Panc1 (cell line): ENCODE results near the gene GGTLC3. TPM values are rescaled to one million over a fixed set of nuclear protein-coding genes. Genes with fewer than 3 reads are reported as not detected.
"Not testable (repeated sequence)": the region's sequence is repeated elsewhere in the genome, so short reads cannot be mapped to it uniquely, and the experiment has no call there.

ENCODE experiments used
- ATAC-seq: fragments of 200-7000 bp; cut with Tn5 transposase; 2 replicates; pipeline ENCODE4 v1.9.1; 2020; ENCODE audit warnings: mild to moderate bottlenecking, moderate library complexity
- BruUV-seq: library from RNA; stranded (reverse); fragments of 400-500 nt; replicated peaks from 2 replicates; lab custom pipeline; 2021; lab: Mats Ljungman, UMichigan
- CTCF ChIA-PET: fragments of 300-600 bp; sonication (Branson Sonifier 250); formaldehyde crosslinking; loops from one replicate; lab custom pipeline; 2022; ENCODE audit warnings: antibody characterized with exemption; lab: Charles Lee
- POLR2A ChIA-PET: fragments of 300-600 bp; sonication (Branson Sonifier 250); formaldehyde crosslinking; loops from one replicate; lab custom pipeline; 2022; ENCODE audit warnings: antibody characterized with exemption; lab: Charles Lee
- DNase-seq: peaks from one replicate; pipeline ENCODE4 v3.0.0-alpha.2; 2010; ENCODE audit warnings: low read depth, low spot score
- H3K27ac ChIP-seq: 2 replicates; pipeline ENCODE4 v1.5.1; 2011; ENCODE audit warnings: mild to moderate bottlenecking, low read length, inconsistent platforms
- H3K27me3 ChIP-seq: fragments of 200-500 bp; sonication (Bioruptor generic); 2 replicates; pipeline ENCODE4 v1.6.0; 2014; ENCODE audit warnings: low read length, inconsistent platforms; ENCODE audit not compliant: control insufficient read depth, insufficient read depth
- H3K36me3 ChIP-seq: fragments of 200-500 bp; sonication (Bioruptor generic); 2 replicates; pipeline ENCODE4 v1.5.1; 2014; ENCODE audit warnings: inconsistent platforms, mild to moderate bottlenecking, low read length, moderate library complexity; ENCODE audit not compliant: control insufficient read depth, insufficient read depth
- H3K4me1 ChIP-seq: 2 replicates; pipeline ENCODE4 v1.5.1; 2011; ENCODE audit warnings: inconsistent platforms, mild to moderate bottlenecking, low read length, moderate library complexity; ENCODE audit not compliant: control insufficient read depth, insufficient read depth
- H3K4me3 ChIP-seq, 2 experiments: 2 replicates each; pipeline ENCODE4 v1.5.1; 2011 to 2012; ENCODE audit warnings: low read depth in 2 of 2, low read length in 2 of 2, mild to moderate bottlenecking in 2 of 2, inconsistent platforms in 1 of 2, moderate library complexity in 1 of 2
- H3K9me3 ChIP-seq: fragments of 200-500 bp; sonication (Bioruptor generic); 2 replicates; pipeline ENCODE4 v1.5.1; 2014; ENCODE audit warnings: low read depth, mild to moderate bottlenecking, inconsistent platforms, low read length, moderate library complexity; ENCODE audit not compliant: control insufficient read depth, insufficient read depth
- in situ Hi-C: cut with HindIII; loops from 2 replicates; pipeline ENCODE4 v1.10.0; 2016; ENCODE audit warnings: low sequenced_read_pairs, low pct_unique_long_range_greater_than_20kb
- intact Hi-C: fragments of 100-400 bp; cut with micrococcal nuclease; formaldehyde crosslinking; loops from one replicate; pipeline ENCODE4 v1.10.0; 2022; ENCODE audit not compliant: unreplicated experiment
- total RNA-seq: library from RNA; stranded (reverse); gene quantifications from one replicate; pipeline ENCODE4 v1.2.1, GENCODE V29; 2021; ENCODE audit not compliant: unreplicated experiment

The GGTLC3 gene
- total RNA-seq, 1 experiment from 2014 or later: not detected

DNA sequence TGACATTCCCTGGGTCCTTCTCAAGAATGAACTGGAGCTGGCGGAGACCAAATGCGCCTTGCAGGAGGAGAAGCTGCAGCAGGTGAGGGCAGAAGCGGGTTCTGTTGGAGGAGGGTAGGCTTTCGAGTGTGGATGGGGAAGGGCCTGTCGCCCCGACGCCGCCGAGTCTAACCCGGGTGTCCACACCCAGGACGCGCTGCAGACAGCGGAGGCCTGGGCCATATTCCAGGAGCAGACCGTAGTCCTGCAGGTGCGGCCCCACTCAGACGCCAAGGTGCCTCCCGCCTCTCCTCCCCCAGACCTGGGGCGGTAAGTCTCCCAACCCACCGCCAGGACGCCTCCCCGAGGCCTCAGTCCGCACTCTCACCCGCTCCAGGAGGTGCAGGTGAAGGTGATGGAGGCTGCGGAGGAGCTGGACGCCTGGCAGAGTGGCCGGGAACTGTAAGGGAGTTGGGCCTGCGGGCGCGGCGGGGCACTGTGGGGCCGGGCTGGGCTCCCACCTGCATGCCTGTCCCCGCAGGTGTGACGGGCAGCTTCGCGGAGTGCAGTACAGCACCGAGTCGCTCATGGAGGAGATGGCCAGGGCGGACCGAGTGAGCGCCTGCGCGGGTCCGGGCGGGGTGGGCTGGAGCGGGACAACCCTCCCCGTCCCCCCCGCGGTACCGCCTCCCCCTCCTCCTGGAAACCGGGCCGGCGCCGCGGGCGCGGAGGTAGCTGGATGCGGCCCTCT lies 11.6 kb upstream of the GGTLC3 start:
- H3K27me3 ChIP-seq, H3K4me1 ChIP-seq, BruUV-seq, H3K27ac ChIP-seq, H3K9me3 ChIP-seq, CTCF ChIA-PET, H3K36me3 ChIP-seq, in situ Hi-C loops, POLR2A ChIA-PET, intact Hi-C loops, DNase-seq, H3K4me3 ChIP-seq: not testable (repeated sequence)
- ATAC-seq: peak; percentile 57

DNA sequence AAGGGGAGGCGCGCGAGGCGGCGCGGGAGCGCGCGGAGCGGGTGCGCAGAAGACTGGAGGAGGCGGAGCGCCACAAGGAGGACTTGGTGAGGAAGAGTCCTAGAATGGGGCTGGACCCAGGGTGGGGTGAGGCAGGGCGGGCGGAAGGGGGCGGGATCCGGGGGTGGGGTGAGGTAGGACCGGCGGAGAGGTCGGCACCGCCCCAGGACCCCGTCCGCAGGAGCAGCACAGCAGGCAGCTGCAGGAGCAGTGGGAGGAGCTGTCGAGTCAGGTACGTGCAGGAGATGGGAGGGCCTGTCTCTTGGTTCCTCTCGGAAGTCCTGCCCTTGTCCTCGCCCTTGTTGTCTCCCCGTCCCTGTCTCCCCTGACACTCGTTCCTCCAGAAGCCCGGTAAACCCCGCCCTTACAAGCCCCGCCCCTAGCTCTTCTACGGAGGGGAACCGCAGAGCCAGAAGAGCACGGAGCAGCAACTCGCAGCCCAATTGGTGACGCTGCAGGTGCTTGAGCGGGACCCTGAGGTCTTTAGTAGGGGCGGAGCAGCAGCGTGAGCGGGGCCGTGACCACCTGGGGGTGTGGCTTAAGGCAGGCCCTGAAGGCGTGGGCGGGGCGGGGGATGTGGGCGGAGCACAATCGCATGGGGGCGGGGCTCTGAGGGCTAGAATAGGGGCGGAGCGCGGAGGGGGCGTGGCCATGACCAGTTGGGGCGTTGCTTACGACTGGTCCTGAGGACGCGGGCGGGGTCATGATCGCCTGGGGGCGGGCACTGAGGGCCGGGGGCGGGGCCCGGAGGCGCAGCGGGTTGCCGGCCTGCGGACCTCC lies 10.8 kb upstream of the GGTLC3 start:
- CTCF ChIA-PET, intact Hi-C loops, H3K4me3 ChIP-seq, H3K9me3 ChIP-seq, H3K4me1 ChIP-seq, BruUV-seq, H3K27ac ChIP-seq, POLR2A ChIA-PET, H3K27me3 ChIP-seq, DNase-seq, in situ Hi-C loops, H3K36me3 ChIP-seq: not testable (repeated sequence)
- peak; percentile 92 for ATAC-seq

DNA sequence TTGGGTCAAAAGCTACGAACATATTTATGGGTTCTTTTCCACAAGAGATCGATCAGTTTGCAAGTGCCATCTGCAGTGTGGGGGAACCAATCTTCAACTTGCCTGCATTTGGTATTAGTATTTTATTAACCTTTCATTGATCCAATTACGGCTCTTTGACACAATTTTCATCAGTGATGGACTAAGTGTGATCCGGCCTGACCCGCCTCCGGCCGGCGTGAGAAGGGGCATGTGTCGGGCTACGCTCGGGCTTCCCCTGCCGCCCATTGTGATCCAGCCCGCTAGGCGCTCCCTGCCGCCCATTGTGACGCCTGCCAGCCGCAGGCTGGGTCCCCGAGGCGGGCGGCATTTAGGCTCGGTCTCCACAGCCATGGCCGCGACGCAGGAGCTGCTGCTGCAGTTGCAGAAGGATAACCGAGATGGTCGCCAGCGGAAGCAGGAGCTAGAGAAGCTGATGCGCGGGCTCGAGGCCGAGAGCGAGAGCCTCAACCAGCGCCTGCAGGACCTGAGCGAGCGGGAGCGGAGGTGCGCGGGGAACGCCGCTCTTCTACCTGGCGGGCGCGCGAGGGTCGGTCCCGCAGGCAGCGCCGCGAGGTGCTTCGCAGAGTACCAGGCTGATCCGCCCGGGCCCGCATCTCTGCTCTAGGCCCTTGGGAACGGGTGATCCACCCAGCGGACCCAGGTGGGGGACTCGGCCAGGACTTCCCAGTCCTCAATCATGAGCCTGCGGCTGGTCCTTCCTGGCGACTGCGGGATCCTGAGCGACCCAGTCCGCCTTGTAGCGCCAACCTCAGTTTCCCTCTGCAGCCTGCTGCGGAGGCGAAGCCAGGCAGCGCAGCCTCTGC lies 10.0 kb upstream of the GGTLC3 start, which contains the start of gene TMEM191B:
Gene TMEM191B, plus strand, starts transcription at position 51 of the 845 bp plus-strand sequence. Its CDS starts 179 bp downstream, at position 230.
- H3K36me3 ChIP-seq, H3K4me3 ChIP-seq, POLR2A ChIA-PET, H3K9me3 ChIP-seq, CTCF ChIA-PET, H3K4me1 ChIP-seq, DNase-seq, BruUV-seq, intact Hi-C loops, H3K27me3 ChIP-seq, H3K27ac ChIP-seq, in situ Hi-C loops: not testable (repeated sequence)
- ATAC-seq: peak; percentile 64

DNA sequence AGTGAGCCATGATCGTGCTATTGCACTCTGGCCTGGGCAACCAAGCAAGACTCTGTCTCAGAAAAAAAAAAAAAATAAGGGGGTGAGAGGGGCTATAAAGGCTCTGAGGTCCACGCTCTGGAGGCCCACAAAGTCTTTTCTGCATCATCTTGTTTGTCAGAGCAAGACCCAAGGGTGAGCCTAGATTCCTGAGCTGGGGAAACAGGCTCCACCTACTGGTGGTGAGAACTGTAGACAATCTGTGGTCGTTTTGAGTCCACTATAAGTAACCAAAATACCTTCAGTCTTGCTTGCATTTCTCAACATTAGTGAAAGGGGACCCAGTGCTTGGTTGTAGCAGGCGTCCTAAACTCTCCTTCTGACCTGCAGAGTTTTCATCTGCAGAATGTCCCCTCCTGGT lies 5.4 kb upstream of the GGTLC3 start:
- intact Hi-C loops, DNase-seq, H3K27me3 ChIP-seq, BruUV-seq, CTCF ChIA-PET, H3K4me3 ChIP-seq, H3K9me3 ChIP-seq, in situ Hi-C loops, H3K27ac ChIP-seq, POLR2A ChIA-PET, H3K36me3 ChIP-seq, H3K4me1 ChIP-seq: not testable (repeated sequence)
- ATAC-seq: peak; percentile 74

DNA sequence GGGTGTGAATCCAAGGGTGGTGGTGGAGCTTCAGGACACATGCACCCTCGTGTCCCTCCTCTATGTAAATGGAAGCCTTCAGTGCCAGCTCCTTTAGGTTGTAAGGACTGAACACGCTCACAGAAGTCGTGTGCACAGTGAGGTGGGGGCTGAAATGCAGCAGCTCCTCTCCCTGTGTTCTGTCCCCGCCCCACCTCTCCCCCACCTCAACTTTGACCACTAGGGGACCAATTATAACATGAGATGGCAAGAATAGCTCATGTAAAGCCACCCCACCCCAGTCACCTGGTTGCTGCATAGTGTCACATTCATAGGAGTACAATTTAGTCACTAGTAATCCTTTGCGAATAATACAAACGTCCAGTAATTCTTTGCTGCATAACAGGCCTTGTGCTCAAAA lies 4.8 kb upstream of the GGTLC3 start:
- H3K27me3 ChIP-seq, H3K4me3 ChIP-seq, POLR2A ChIA-PET, intact Hi-C loops, ATAC-seq, DNase-seq, H3K27ac ChIP-seq, H3K4me1 ChIP-seq, BruUV-seq, CTCF ChIA-PET, in situ Hi-C loops, H3K36me3 ChIP-seq, H3K9me3 ChIP-seq: not testable (repeated sequence)

DNA sequence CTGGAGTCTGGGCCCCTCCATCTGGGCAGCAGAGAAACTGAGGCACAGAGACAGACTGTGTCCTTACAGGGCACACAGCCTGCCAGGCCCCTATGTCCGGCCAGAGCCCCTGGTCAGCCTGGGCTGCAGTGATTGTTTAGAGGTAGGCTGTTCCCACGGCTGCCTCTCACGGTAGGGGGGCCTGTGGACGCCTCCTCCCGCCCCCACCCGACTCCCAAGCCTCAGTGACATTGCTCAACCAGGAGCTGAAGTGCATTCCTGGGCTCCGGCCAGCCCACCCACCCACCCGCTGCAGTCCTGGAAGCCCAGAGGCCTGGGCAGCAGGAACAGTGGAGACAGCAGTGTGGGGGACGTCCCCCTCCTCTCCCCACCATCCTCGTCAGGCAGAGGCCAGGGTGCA lies 4.5 kb downstream of the GGTLC3 start:
- BruUV-seq, DNase-seq, CTCF ChIA-PET, POLR2A ChIA-PET, H3K27ac ChIP-seq, intact Hi-C loops, in situ Hi-C loops, H3K27me3 ChIP-seq, ATAC-seq, H3K4me1 ChIP-seq, H3K36me3 ChIP-seq, H3K9me3 ChIP-seq, H3K4me3 ChIP-seq: not testable (repeated sequence)

DNA sequence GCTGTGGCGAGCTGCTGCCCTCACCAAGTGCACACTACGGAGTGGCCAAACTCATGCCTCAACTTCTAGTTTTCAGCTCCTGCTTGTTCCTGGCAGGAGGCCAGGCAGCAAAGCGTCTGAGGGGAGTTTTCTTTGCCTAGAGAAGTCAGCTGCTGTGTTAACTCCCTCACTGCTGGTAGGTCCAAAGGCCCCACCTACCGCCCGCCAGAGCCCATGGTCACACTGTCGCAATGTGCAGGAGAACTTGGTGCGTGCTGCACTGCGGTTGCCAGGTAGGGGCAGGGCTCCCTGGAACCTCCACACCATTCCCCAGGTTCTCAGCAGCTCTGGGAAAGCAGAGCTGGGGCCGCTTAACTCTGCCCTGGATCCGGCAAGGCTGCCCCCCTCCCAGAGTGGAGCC lies 5.6 kb downstream of the GGTLC3 start:
- H3K9me3 ChIP-seq, DNase-seq, BruUV-seq, H3K27ac ChIP-seq, CTCF ChIA-PET, H3K36me3 ChIP-seq, H3K4me1 ChIP-seq, in situ Hi-C loops, ATAC-seq, intact Hi-C loops, H3K27me3 ChIP-seq, H3K4me3 ChIP-seq, POLR2A ChIA-PET: not testable (repeated sequence)
